PC-3 (cell line): ENCODE results near the gene KYNU.

Source experiments
- EZH2 ChIP-seq: fragments of 300-600 bp; sonication (generic); IDR thresholded peaks from one replicate; pipeline ENCODE4 v1.6.1; 2017; ENCODE audit warnings: antibody characterized with exemption, mild to moderate bottlenecking, low read length; ENCODE audit not compliant: unreplicated experiment
- EZH2phosphoT487 ChIP-seq: fragments of 300-600 bp; sonication (generic); IDR thresholded peaks from 2 replicates; pipeline ENCODE4 v1.6.1; 2018; ENCODE audit warnings: mild to moderate bottlenecking, antibody characterized with exemption, low read length, borderline replicate concordance
- TF ChIP-seq, protein P1 (sequence below): fragments of 300-600 bp; sonication (generic); conservative IDR thresholded peaks from 2 replicates; pipeline ENCODE4 v1.5.1; 2017; ENCODE audit warnings: antibody characterized with exemption, low read depth, mild to moderate bottlenecking, low read length

- TF ChIP-seq, protein P1, sequence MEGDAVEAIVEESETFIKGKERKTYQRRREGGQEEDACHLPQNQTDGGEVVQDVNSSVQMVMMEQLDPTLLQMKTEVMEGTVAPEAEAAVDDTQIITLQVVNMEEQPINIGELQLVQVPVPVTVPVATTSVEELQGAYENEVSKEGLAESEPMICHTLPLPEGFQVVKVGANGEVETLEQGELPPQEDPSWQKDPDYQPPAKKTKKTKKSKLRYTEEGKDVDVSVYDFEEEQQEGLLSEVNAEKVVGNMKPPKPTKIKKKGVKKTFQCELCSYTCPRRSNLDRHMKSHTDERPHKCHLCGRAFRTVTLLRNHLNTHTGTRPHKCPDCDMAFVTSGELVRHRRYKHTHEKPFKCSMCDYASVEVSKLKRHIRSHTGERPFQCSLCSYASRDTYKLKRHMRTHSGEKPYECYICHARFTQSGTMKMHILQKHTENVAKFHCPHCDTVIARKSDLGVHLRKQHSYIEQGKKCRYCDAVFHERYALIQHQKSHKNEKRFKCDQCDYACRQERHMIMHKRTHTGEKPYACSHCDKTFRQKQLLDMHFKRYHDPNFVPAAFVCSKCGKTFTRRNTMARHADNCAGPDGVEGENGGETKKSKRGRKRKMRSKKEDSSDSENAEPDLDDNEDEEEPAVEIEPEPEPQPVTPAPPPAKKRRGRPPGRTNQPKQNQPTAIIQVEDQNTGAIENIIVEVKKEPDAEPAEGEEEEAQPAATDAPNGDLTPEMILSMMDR, result no peak
- TF ChIP-seq EZH2, result no peak
- TF ChIP-seq EZH2phosphoT487, result no peak
Measured at GRCh38 chr2:143001501-143001900, 124.0 kb downstream of the KYNU start.
